Measurements from ENCODE around the gene FOXC2.

FOXC2 gene

GRCh38 chr16:86558355-86559193 is 8.1 kb upstream of the FOXC2 start:
- DNase-seq = no peak

- no peak for DNase-seq
Measured at GRCh38 chr16:86559802-86560305, 6.8 kb upstream of the FOXC2 start.

GRCh38 chr16:86562356-86562755 is 4.3 kb upstream of the FOXC2 start:
- DNase-seq = no peak

- peak; percentile 33 for DNase-seq
Measured at GRCh38 chr16:86563469-86564345, 2.9 kb upstream of the FOXC2 start.

GRCh38 chr16:86565181-86565631 is 1.4 kb upstream of the FOXC2 start:
- no peak for DNase-seq

- no peak for DNase-seq
Measured at GRCh38 chr16:86565644-86566511, 751 bp upstream of the FOXC2 start.

- no peak for DNase-seq
Measured at GRCh38 chr16:86566966-86567700, 504 bp downstream of the FOXC2 start.

GRCh38 chr16:86567701-86568581 is 1.3 kb downstream of the FOXC2 start:
- no peak for DNase-seq

- no peak for DNase-seq
Measured at GRCh38 chr16:86568677-86569623, 2.3 kb downstream of the FOXC2 start.

GRCh38 chr16:86569701-86570447 is 3.2 kb downstream of the FOXC2 start:
- no peak for DNase-seq

- no peak for DNase-seq
Measured at GRCh38 chr16:86570558-86571529, 4.2 kb downstream of the FOXC2 start.

- DNase-seq = no peak
Measured at GRCh38 chr16:86571530-86571915, 4.9 kb downstream of the FOXC2 start.

GRCh38 chr16:86572041-86572521 is 5.5 kb downstream of the FOXC2 start:
- no peak for DNase-seq

GRCh38 chr16:86572606-86573005 is 6.0 kb downstream of the FOXC2 start:
- no peak for DNase-seq

GRCh38 chr16:86573215-86573614 is 6.6 kb downstream of the FOXC2 start:
- DNase-seq = no peak

- no peak for DNase-seq
Measured at GRCh38 chr16:86573646-86574508, 7.2 kb downstream of the FOXC2 start.
